HG03439 (cell line): Measurements from ENCODE around the gene LAMTOR4.
"Not testable (repeated sequence)": the region's sequence is repeated elsewhere in the genome, so short reads cannot be mapped to it uniquely, and the experiment has no call there.

Experiments
- ATAC-seq: cut with Tn5 transposase; IDR thresholded peaks from one replicate; pipeline ENCODE4 v1.9.1; 2021; ENCODE audit warnings: mild to moderate bottlenecking, moderate library complexity; ENCODE audit not compliant: unreplicated experiment

The LAMTOR4 gene

GRCh38 chr7:100169147-100169850 is 20.6 kb downstream of the LAMTOR4 start:
- ATAC-seq = no peak

GRCh38 chr7:100170101-100170897 is 21.6 kb downstream of the LAMTOR4 start:
- no peak for ATAC-seq

- no peak for ATAC-seq
Measured at GRCh38 chr7:100171087-100171681, 22.5 kb downstream of the LAMTOR4 start.

- no peak for ATAC-seq
Measured at GRCh38 chr7:100171840-100172239, 23.1 kb downstream of the LAMTOR4 start.

GRCh38 chr7:100173806-100174495 is 25.2 kb downstream of the LAMTOR4 start:
- ATAC-seq = no peak

- ATAC-seq = no peak
Measured at GRCh38 chr7:100174582-100174981, 25.9 kb downstream of the LAMTOR4 start.

- no peak for ATAC-seq
Measured at GRCh38 chr7:100175296-100175935, 26.7 kb downstream of the LAMTOR4 start.

- ATAC-seq = no peak
Measured at GRCh38 chr7:100176096-100177044, 27.7 kb downstream of the LAMTOR4 start.

GRCh38 chr7:100177045-100178001 is 28.6 kb downstream of the LAMTOR4 start, which contains the start of the genes GPC2 and STAG3:
TSS of gene GPC2 (minus strand) at chr7:100177381. CDS start at chr7:100177199, 182 bp downstream.
TSS of gene STAG3 (plus strand) at chr7:100177918. CDS start at chr7:100180557, 2,639 bp downstream.
- ATAC-seq = peak; percentile 87

GRCh38 chr7:100180084-100180483 is 31.4 kb downstream of the LAMTOR4 start:
- not testable (repeated sequence) for ATAC-seq

GRCh38 chr7:100182616-100183015 is 33.9 kb downstream of the LAMTOR4 start:
- not testable (repeated sequence) for ATAC-seq

GRCh38 chr7:100183090-100183489 is 34.4 kb downstream of the LAMTOR4 start:
- not testable (repeated sequence) for ATAC-seq

GRCh38 chr7:100185726-100186125 is 37.0 kb downstream of the LAMTOR4 start:
- no peak for ATAC-seq

- ATAC-seq = no peak
Measured at GRCh38 chr7:100189061-100189460, 40.3 kb downstream of the LAMTOR4 start.

- no peak for ATAC-seq
Measured at GRCh38 chr7:100190048-100190711, 41.5 kb downstream of the LAMTOR4 start.

GRCh38 chr7:100191775-100192174 is 43.1 kb downstream of the LAMTOR4 start:
- no peak for ATAC-seq

GRCh38 chr7:100192281-100192862 is 43.7 kb downstream of the LAMTOR4 start:
- not testable (repeated sequence) for ATAC-seq
